Heart left ventricle (tissue), 13 donors: ENCODE data around the gene SIAH2.

Experiments used
- CTCF ChIP-seq, 12 donors: fragments of 200-600 bp; sonication (generic) in 4 of 12; IDR thresholded peaks; one replicate each; pipeline versions ENCODE4 v1.5.0 to v1.8.0; 2018 to 2022; ENCODE audit warnings: antibody characterized with exemption in 12 of 12, mild to moderate bottlenecking in 5 of 12
- POLR2A ChIP-seq, 2 donors: fragments of 450-650 bp; IDR thresholded peaks; one replicate each; pipeline ENCODE4 v1.6.1; 2017; ENCODE audit warnings: antibody characterized with exemption in 2 of 2, mild to moderate bottlenecking in 2 of 2, moderate library complexity in 2 of 2
- donor health status: ischemic (EF 13 %, LVEDD 7.1; RV severe dilation, severe dysfunction).
- donor health status: DM: no; HTN: yes; CAD: no.
- donor health status: DM: no; HTN: no; CAD: no.
- donor health status: ischemic (EF 25% LVEDD 6.9; RV normal size, moderate dysfunction).
- donor health status: ischemic (EF 25% LVEDD 5.7; RV mildly dilated, moderate dysfunction).
- donor health status: ischemic (EF 35%, LVEDD 5.7; RV mildly dilated, moderate dysfunction).
- donor health status: nonischemic (EF 11% LVEDD 7.7; RV severe dilation, severe dysfunction).
- donor health status: DM: yes; HTN: yes; CAD: no.
- donor health status: PGD.
- donor health status: ischemic (EF 29% LVEDD 5.4; RV normal size, mild dysfunction).
- donor health status: nonischemic (EF 23%, LVEDD 6.1; RV moderate dilation, normal function).

GRCh38 chr3:150740733-150741496 is 22.1 kb downstream of the SIAH2 start:
- no peak for TF ChIP-seq CTCF (IDR thresholded peaks at IDR 0.05)
- TF ChIP-seq POLR2A (IDR thresholded peaks at IDR 0.05): no peak
